Left lobe of liver (tissue), 2 donors: ENCODE data around the gene EDIL3. TPM values are rescaled to one million over a fixed set of nuclear protein-coding genes. Genes with fewer than 3 reads are reported as not detected.
"Not testable (repeated sequence)": the region's sequence is repeated elsewhere in the genome, so short reads cannot be mapped to it uniquely, and the experiment has no call there.

ENCODE experiments used
- ATAC-seq: fragments of 200-7000 bp; cut with Tn5 transposase; one replicate; pipeline ENCODE4 v1.9.1; 2020; ENCODE audit warnings: mild to moderate bottlenecking, moderate library complexity
- DNase-seq: peaks from one replicate; pipeline ENCODE4 v3.0.0-alpha.2; 2020; ENCODE audit warnings: low spot score
- total RNA-seq: library from RNA; stranded (reverse); gene quantifications from one replicate; pipeline ENCODE4 v1.2.1, GENCODE V29; 2021
- donor health status: DM: no; HTN: no; CAD: no; lungs with moderate emphysema.
- donor health status: DM: no; HTN: yes; CAD: no.

Gene EDIL3
- total RNA-seq, 1 donor from 2014 or later, result 0.20 TPM

GRCh38 chr5:84204772-84205171, 179.9 kb downstream of the EDIL3 start:
- ATAC-seq (no peak), DNase-seq (no peak)

GRCh38 chr5:84202136-84202535, 182.5 kb downstream of the EDIL3 start:
- ATAC-seq, result no peak
- no peak for DNase-seq

- ATAC-seq, result no peak
- no peak for DNase-seq
Measured at GRCh38 chr5:84197538-84197937, 187.1 kb downstream of the EDIL3 start.

GRCh38 chr5:84191281-84191680, 193.4 kb downstream of the EDIL3 start:
- ATAC-seq (no peak), DNase-seq (no peak)

- ATAC-seq, result no peak
- DNase-seq, result no peak
Measured at GRCh38 chr5:84184857-84185256, 199.8 kb downstream of the EDIL3 start.

GRCh38 chr5:84181093-84181492, 203.6 kb downstream of the EDIL3 start:
- ATAC-seq (no peak), DNase-seq (no peak)

- DNase-seq (no peak), ATAC-seq (no peak)
Measured at GRCh38 chr5:84168841-84169240, 215.8 kb downstream of the EDIL3 start.

GRCh38 chr5:84163671-84164070, 221.0 kb downstream of the EDIL3 start:
- ATAC-seq (no peak), DNase-seq (no peak)

GRCh38 chr5:84162695-84163094, 222.0 kb downstream of the EDIL3 start:
- ATAC-seq (no peak), DNase-seq (no peak)

- ATAC-seq, DNase-seq: not testable (repeated sequence)
Measured at GRCh38 chr5:84160650-84161049, 224.0 kb downstream of the EDIL3 start.

- DNase-seq (no peak), ATAC-seq (no peak)
Measured at GRCh38 chr5:84149094-84149493, 235.6 kb downstream of the EDIL3 start.

- DNase-seq (no peak), ATAC-seq (no peak)
Measured at GRCh38 chr5:84148651-84149050, 236.0 kb downstream of the EDIL3 start.

GRCh38 chr5:84137541-84137940, 247.1 kb downstream of the EDIL3 start:
- ATAC-seq, result no peak
- no peak for DNase-seq

GRCh38 chr5:84131372-84131771, 253.3 kb downstream of the EDIL3 start:
- DNase-seq (no peak), ATAC-seq (no peak)

- DNase-seq (no peak), ATAC-seq (no peak)
Measured at GRCh38 chr5:84130006-84130580, 254.6 kb downstream of the EDIL3 start.

- DNase-seq, result no peak
- ATAC-seq, result no peak
Measured at GRCh38 chr5:84125216-84125615, 259.5 kb downstream of the EDIL3 start.

- DNase-seq (no peak), ATAC-seq (no peak)
Measured at GRCh38 chr5:84119252-84119651, 265.4 kb downstream of the EDIL3 start.

GRCh38 chr5:84118551-84118950, 266.1 kb downstream of the EDIL3 start:
- no peak for DNase-seq
- no peak for ATAC-seq

GRCh38 chr5:84115727-84116126, 269.0 kb downstream of the EDIL3 start:
- ATAC-seq (no peak), DNase-seq (no peak)

- ATAC-seq, result no peak
- no peak for DNase-seq
Measured at GRCh38 chr5:84113246-84114105, 271.2 kb downstream of the EDIL3 start.

- DNase-seq (no peak), ATAC-seq (no peak)
Measured at GRCh38 chr5:84092738-84093137, 291.9 kb downstream of the EDIL3 start.

GRCh38 chr5:84091127-84091799, 293.4 kb downstream of the EDIL3 start:
- DNase-seq (no peak), ATAC-seq (no peak)
